Heart right ventricle (tissue), 16 donors: ENCODE results near the gene LRSAM1. TPM values are rescaled to one million over a fixed set of nuclear protein-coding genes. Genes with fewer than 3 reads are reported as not detected.

Experiments used
- ATAC-seq, 8 donors: fragments of 200-7000 bp; cut with Tn5 transposase; one replicate each; pipeline ENCODE4 v1.9.1; 2020; ENCODE audit warnings: mild to moderate bottlenecking in 8 of 8, moderate library complexity in 8 of 8, moderate number of reproducible peaks in 1 of 8
- DNase-seq, 2 donors: peaks; one replicate each; pipeline ENCODE4 v3.0.0-alpha.2; 2020
- H3K27ac ChIP-seq, 10 donors: fragments of 200-600 bp; sonication (generic) in 2 of 10; one replicate each; pipeline versions ENCODE4 v1.5.0 to v1.8.0; 2020 to 2022; ENCODE audit warnings: mild to moderate bottlenecking in 3 of 10
- H3K27me3 ChIP-seq, 7 donors: fragments of 200-600 bp; one replicate each; pipeline ENCODE4 v1.8.0; 2021 to 2022; ENCODE audit warnings: mild to moderate bottlenecking in 2 of 7
- H3K36me3 ChIP-seq, 9 donors: fragments of 200-600 bp; sonication (generic) in 1 of 9; one replicate each; pipeline versions ENCODE4 v1.5.0 to v1.8.0; 2020 to 2022; ENCODE audit warnings: mild to moderate bottlenecking in 2 of 9
- H3K4me1 ChIP-seq, 9 donors: fragments of 200-600 bp; sonication (generic) in 1 of 9; one replicate each; pipeline versions ENCODE4 v1.5.0 to v1.8.0; 2020 to 2022; ENCODE audit warnings: mild to moderate bottlenecking in 4 of 9
- H3K4me3 ChIP-seq, 10 donors: fragments of 200-600 bp; sonication (generic) in 2 of 10; one replicate each; pipeline versions ENCODE4 v1.5.0 to v1.8.0; 2020 to 2022; ENCODE audit warnings: mild to moderate bottlenecking in 7 of 10, moderate library complexity in 2 of 10
- H3K9me3 ChIP-seq, 11 donors: fragments of 200-600 bp in 10 of 11; sonication (generic) in 2 of 11; one replicate each; pipeline versions ENCODE4 v1.5.0 to v1.8.0; 2013 to 2022; ENCODE audit warnings: mild to moderate bottlenecking in 2 of 11, control low read depth in 1 of 11, moderate library complexity in 1 of 11
- CTCF ChIP-seq, 9 donors: fragments of 200-600 bp; sonication (generic) in 2 of 9; IDR thresholded peaks; one replicate each; pipeline versions ENCODE4 v1.5.0 to v1.8.0; 2021 to 2022; ENCODE audit warnings: antibody characterized with exemption in 9 of 9, mild to moderate bottlenecking in 5 of 9, moderate library complexity in 1 of 9
- WGBS, 2 donors: extraction: QIAGEN DNeasy Blood & Tissue Kit; methylation state at CpG; one replicate each; pipeline ENCODE4 v1.1.7; 2013; ENCODE audit warnings: inconsistent platforms in 1 of 2; 5-methylcytosine and 5-hydroxymethylcytosine counted together
- intact Hi-C, 10 donors: fragments of 100-400 bp; cut with DNase I; formaldehyde crosslinking; loops; one replicate each; pipeline versions ENCODE4 v1.11.1 to v1.14.2; 2022
- polyA plus RNA-seq, 2 donors: library from polyadenylated mRNA; stranded (reverse); fragments of 200-250 nt; gene quantifications; one replicate each; pipeline ENCODE4 v1.2.3, GENCODE V29; 2013
- total RNA-seq, 10 donors: library from RNA; stranded (reverse); fragmentation: NEBNext Ultra II Directional in 3 of 10; extraction: Animal tissue kit (Norgen Biotek cat#: 25700) in 3 of 10; gene quantifications; one replicate each; pipeline versions ENCODE4 v1.2.1 to v1.2.4, GENCODE V29; 2021 to 2023
- donor health status: Arrhythmogenic right ventricular cardiomyopathy.
- donor health status: ischemic (EF 13 %, LVEDD 7.1; RV severe dilation, severe dysfunction).
- donor health status: healthy with polysubstance abuse.
- donor health status: DM: no; HTN: yes; CAD: no.
- donor health status: DM: no; HTN: no; CAD: no.
- donor health status: ischemic (EF 25% LVEDD 6.9; RV normal size, moderate dysfunction).
- donor health status: ischemic (EF 25% LVEDD 5.7; RV mildly dilated, moderate dysfunction).
- donor health status: healthy.
- donor health status: DM: yes; HTN: yes; CAD: no.
- donor health status: Ischemic cardiomyopathy.
- donor health status: ischemic (EF 35%, LVEDD 5.7; RV mildly dilated, moderate dysfunction).
- donor health status: nonischemic (EF 11% LVEDD 7.7; RV severe dilation, severe dysfunction).
- donor health status: DM: yes; HTN: yes; CAD: no.
- donor health status: PGD.
- donor health status: ischemic (EF 29% LVEDD 5.4; RV normal size, mild dysfunction).
- donor health status: nonischemic (EF 23%, LVEDD 6.1; RV moderate dilation, normal function).

Gene LRSAM1
- total and polyA plus RNA-seq, 12 donors, result 21.2 to 59.9 (median 29.5) TPM

GRCh38 chr9:127534931-127535330 is 83.6 kb downstream of the LRSAM1 start:
- Histone ChIP-seq H3K9me3 (no peaks in the 10 kb centered on the region), H3K4me3 (no peak overlapping the region), H3K27ac (peak overlapping the region in 6 of 10 donors; percentile 30 to 68 (median 52)), H3K27me3 (no peaks in the 10 kb centered on the region), H3K4me1 (peaks cover 11 to 74% (median 46%) of the 10 kb centered on the region in 9 donors), H3K36me3 (peaks cover 0 to 50% (median 0%) of the 10 kb centered on the region in 9 donors)
- 67 to 70% methylated on average over 12 of the region's 12 CpGs for WGBS, 2 donors
- no peak for TF ChIP-seq CTCF (IDR thresholded peaks at IDR 0.05)
- ATAC-seq (peak in 1 of 8 donors; percentile 6), DNase-seq (no peak)
- intact Hi-C loops, result loop anchor here in 1 of 10 donors (5.0 kb wide), 1 partner anchor 32 kb away; a partner anchor contains a TSS

GRCh38 chr9:127535396-127535795 is 84.1 kb downstream of the LRSAM1 start:
- Histone ChIP-seq H3K36me3 (peaks cover 0 to 45% (median 0%) of the 10 kb centered on the region in 9 donors), H3K4me3 (no peak overlapping the region), H3K4me1 (peaks cover 15 to 74% (median 47%) of the 10 kb centered on the region in 9 donors), H3K9me3 (no peaks in the 10 kb centered on the region), H3K27me3 (no peaks in the 10 kb centered on the region), H3K27ac (peak overlapping the region in 7 of 10 donors; percentile 10 to 68 (median 43))
- TF ChIP-seq CTCF (IDR thresholded peaks at IDR 0.05), result no peak
- ATAC-seq (peak in 1 of 8 donors; percentile 11), DNase-seq (no peak)
- 81 to 84% methylated on average over 6 of the region's 6 CpGs for WGBS, 2 donors
- intact Hi-C loops, result no loop called here

GRCh38 chr9:127535834-127536233 is 84.5 kb downstream of the LRSAM1 start:
- no peak overlapping the region for H3K4me3 ChIP-seq
- intact Hi-C loops, result no loop called here
- peaks cover 0 to 41% (median 0%) of the 10 kb centered on the region in 9 donors for H3K36me3 ChIP-seq
- H3K4me1 ChIP-seq, result peaks cover 15 to 74% (median 48%) of the 10 kb centered on the region in 9 donors
- DNase-seq, result no peak
- peak in 5 of 8 donors; percentile 11 to 41 (median 18) for ATAC-seq
- peak overlapping the region in 7 of 10 donors; percentile 10 to 68 (median 43) for H3K27ac ChIP-seq
- WGBS, 2 donors, result 49 to 51% methylated on average over 14 of the region's 14 CpGs
- no peak for TF ChIP-seq CTCF (IDR thresholded peaks at IDR 0.05)
- H3K27me3 ChIP-seq, result no peaks in the 10 kb centered on the region
- H3K9me3 ChIP-seq, result no peaks in the 10 kb centered on the region

- peak overlapping the region in 7 of 10 donors; percentile 14 to 68 (median 43) for H3K27ac ChIP-seq
- ATAC-seq, result no peak
- H3K4me1 ChIP-seq, result peaks cover 15 to 76% (median 53%) of the 10 kb centered on the region in 9 donors
- TF ChIP-seq CTCF (IDR thresholded peaks at IDR 0.05), result no peak
- H3K27me3 ChIP-seq, result no peaks in the 10 kb centered on the region
- H3K4me3 ChIP-seq, result no peak overlapping the region
- 74 to 80% methylated on average over 8 of the region's 8 CpGs for WGBS, 2 donors
- intact Hi-C loops, result no loop called here
- no peak for DNase-seq
- no peaks in the 10 kb centered on the region for H3K9me3 ChIP-seq
- peaks cover 0 to 34% (median 0%) of the 10 kb centered on the region in 9 donors for H3K36me3 ChIP-seq
Measured at GRCh38 chr9:127536499-127536898, 85.2 kb downstream of the LRSAM1 start.
